ENCODE measurements around the gene ZNF507. TPM values are rescaled to one million over a fixed set of nuclear protein-coding genes. Genes with fewer than 3 reads are reported as not detected.

The ZNF507 gene
- total RNA-seq, 2 experiments from 2014 or later: 13.3 to 35.0 TPM

DNA sequence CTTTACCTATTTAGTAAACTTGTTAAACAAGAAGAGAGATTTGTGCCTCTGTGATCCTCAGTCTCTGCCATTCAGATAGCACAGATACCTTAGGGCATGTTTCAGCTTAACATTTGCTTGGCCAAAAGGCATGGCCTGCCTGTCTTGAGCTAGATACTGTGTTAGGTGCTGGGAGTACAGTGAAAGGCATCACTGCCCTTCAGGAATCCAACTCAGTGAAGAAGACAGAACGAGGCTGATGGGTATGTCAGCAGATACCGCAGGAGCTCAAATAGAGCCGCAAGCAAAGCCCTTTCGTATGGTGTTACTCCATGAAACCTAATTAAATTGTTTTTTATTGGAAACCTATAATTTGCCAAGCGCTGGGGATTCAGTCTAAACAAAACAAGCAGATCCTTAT, 12.9 kb downstream of the ZNF507 start:
- no peak for DNase-seq (ENCODE audit: low spot score)
- intact Hi-C loops (cut with micrococcal nuclease; ENCODE audit: unreplicated experiment): no loop called here
- ChIA-PET POLR2A (interaction anchor here (1.1 to 1.6 kb wide), 2 partner anchors 10 to 12 kb away, joined by 3 to 7 read pairs; no protein-coding TSS in a partner anchor), CTCF (ENCODE audit: unreplicated experiment) (no interaction called here)
- H3K4me2 ChIP-seq (ENCODE audit: low read length): no peak overlapping the region
- BruUV-seq (replicated peaks): no TSS peak
- no peak for TF ChIP-seq EZH2phosphoT487 (IDR thresholded peaks at IDR 0.05; ENCODE audit: borderline replicate concordance, low read depth, low read length)
- TF ChIP-seq CTCF (conservative IDR thresholded peaks at IDR 0.05; ENCODE audit: low read length): no peak
- H3K4me3 ChIP-seq (ENCODE audit: low read depth, low read length, poor library complexity, severe bottlenecking): no peak overlapping the region
- no peak overlapping the region for H2AFZ ChIP-seq (ENCODE audit: low read length)
- no peaks in the 10 kb centered on the region for H3K9me3 ChIP-seq (ENCODE audit: low read length)
- no peaks in the 10 kb centered on the region for H3K4me1 ChIP-seq (ENCODE audit: insufficient read depth, low read length, poor library complexity, severe bottlenecking)
- peaks cover 53% of the 10 kb centered on the region; the same call in 1 of the 2 replicates for H3K79me2 ChIP-seq (ENCODE audit: insufficient read depth, low read depth, low read length)
- no peak overlapping the region for H3K27ac ChIP-seq (ENCODE audit: low read depth, low read length, poor library complexity, severe bottlenecking)
- H3K36me3 ChIP-seq (ENCODE audit: insufficient read depth, low read length): peaks cover 95% of the 10 kb centered on the region
- peaks cover 9% of the 10 kb centered on the region; the same call in 1 of the 2 replicates for H4K20me1 ChIP-seq (ENCODE audit: insufficient read depth, low read length)
- H3K9me2 ChIP-seq (ENCODE audit: insufficient read depth, low read length): no peaks in the 10 kb centered on the region

DNA sequence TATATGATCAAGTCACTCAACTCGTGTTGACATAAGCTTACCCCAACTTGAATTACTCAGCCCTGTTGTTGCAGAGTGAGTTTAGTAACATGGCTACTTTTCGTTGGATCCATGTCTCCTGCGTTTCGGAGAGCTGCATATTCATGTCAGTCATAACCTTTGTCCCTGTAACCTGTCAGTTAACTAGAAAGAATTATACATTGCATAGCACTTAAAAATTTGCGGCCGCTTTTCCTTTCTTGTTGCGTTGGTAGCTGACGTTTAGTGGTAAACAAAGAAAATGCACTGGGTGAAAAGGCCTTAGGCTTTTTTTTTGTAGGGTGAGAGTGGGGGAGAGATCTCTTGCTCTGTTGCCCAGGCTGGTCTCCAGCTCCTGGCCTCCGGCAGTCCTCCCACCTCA, 14.2 kb downstream of the ZNF507 start:
- Histone ChIP-seq H2AFZ (ENCODE audit: low read length) (no peak overlapping the region), H3K27ac (ENCODE audit: low read depth, low read length, poor library complexity, severe bottlenecking) (no peak overlapping the region), H4K20me1 (ENCODE audit: insufficient read depth, low read length) (peaks cover 9% of the 10 kb centered on the region), H3K4me1 (ENCODE audit: insufficient read depth, low read length, poor library complexity, severe bottlenecking) (no peaks in the 10 kb centered on the region), H3K9me2 (ENCODE audit: insufficient read depth, low read length) (no peaks in the 10 kb centered on the region), H3K9me3 (ENCODE audit: low read length) (no peaks in the 10 kb centered on the region), H3K36me3 (ENCODE audit: insufficient read depth, low read length) (peaks cover 94% of the 10 kb centered on the region), H3K4me2 (ENCODE audit: low read length) (no peak overlapping the region), H3K4me3 (ENCODE audit: low read depth, low read length, poor library complexity, severe bottlenecking) (no peak overlapping the region), H3K79me2 (ENCODE audit: insufficient read depth, low read depth, low read length) (peaks cover 45% of the 10 kb centered on the region; the same call in 1 of the 2 replicates)
- intact Hi-C loops (cut with micrococcal nuclease; ENCODE audit: unreplicated experiment): no loop called here
- CTCF ChIA-PET (ENCODE audit: unreplicated experiment): no interaction called here
- POLR2A ChIA-PET: interaction anchor here (1.1 kb wide), 1 partner anchor 13 kb away, joined by 3 read pairs; no protein-coding TSS in a partner anchor
- no TSS peak for BruUV-seq (replicated peaks)
- DNase-seq (ENCODE audit: low spot score): no peak
- no peak for TF ChIP-seq CTCF (conservative IDR thresholded peaks at IDR 0.05; ENCODE audit: low read length)
- TF ChIP-seq EZH2phosphoT487 (IDR thresholded peaks at IDR 0.05; ENCODE audit: borderline replicate concordance, low read depth, low read length): no peak

DNA sequence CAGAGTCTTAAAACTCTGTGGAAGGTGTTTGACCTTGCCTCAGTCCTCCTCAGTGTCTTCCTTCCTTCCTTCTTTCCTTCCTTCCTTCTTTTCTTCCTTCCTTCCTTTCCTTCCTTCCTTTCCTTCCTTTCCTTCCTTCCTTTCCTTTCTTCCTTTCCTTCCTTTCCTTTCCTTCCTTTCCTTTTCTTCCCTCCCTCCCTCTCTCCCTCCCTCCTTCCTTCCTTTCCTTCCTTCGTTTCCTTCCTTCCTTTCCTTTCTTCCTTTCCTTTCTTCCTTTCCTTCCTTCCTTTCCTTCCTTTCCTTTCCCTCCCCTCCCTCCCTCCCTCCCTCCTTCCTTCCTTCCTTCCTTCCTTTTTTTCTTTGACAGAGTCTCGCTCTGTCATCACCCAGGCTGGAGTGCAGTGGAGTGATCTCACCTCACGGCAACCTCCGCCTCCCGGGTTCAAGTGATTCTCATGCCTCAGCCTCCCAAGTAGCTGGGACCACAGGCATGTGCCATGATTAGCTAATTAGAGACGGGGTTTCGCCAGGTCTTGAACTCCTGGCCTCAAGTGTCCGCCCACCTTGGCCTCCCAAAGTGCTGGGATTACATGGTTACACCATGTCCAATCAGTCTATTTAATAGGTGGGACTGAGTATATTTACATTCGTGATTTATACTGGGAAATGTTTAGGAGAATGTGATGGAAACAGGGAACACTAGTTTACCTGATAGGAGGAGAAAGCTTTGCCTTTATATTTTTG, 16.3 kb downstream of the ZNF507 start:
- Histone ChIP-seq H3K4me2 (ENCODE audit: low read length) (no peak overlapping the region), H3K9me2 (ENCODE audit: insufficient read depth, low read length) (no peaks in the 10 kb centered on the region), H3K27ac (ENCODE audit: low read depth, low read length, poor library complexity, severe bottlenecking) (no peak overlapping the region), H3K36me3 (ENCODE audit: insufficient read depth, low read length) (peaks cover 94% of the 10 kb centered on the region), H4K20me1 (ENCODE audit: insufficient read depth, low read length) (peaks cover 9% of the 10 kb centered on the region), H3K4me3 (ENCODE audit: low read depth, low read length, poor library complexity, severe bottlenecking) (no peak overlapping the region), H3K4me1 (ENCODE audit: insufficient read depth, low read length, poor library complexity, severe bottlenecking) (no peaks in the 10 kb centered on the region), H3K9me3 (ENCODE audit: low read length) (no peaks in the 10 kb centered on the region), H3K79me2 (ENCODE audit: insufficient read depth, low read depth, low read length) (peaks cover 50% of the 10 kb centered on the region; the same call in 1 of the 2 replicates), H2AFZ (ENCODE audit: low read length) (no peak overlapping the region)
- intact Hi-C loops (cut with micrococcal nuclease; ENCODE audit: unreplicated experiment): no loop called here
- no peak for DNase-seq (ENCODE audit: low spot score)
- TF ChIP-seq CTCF (conservative IDR thresholded peaks at IDR 0.05; ENCODE audit: low read length): no peak
- TF ChIP-seq EZH2phosphoT487 (IDR thresholded peaks at IDR 0.05; ENCODE audit: borderline replicate concordance, low read depth, low read length): no peak
- POLR2A ChIA-PET: interaction anchor here (0.6 kb wide), 1 partner anchor 60 kb away, joined by 3 read pairs; no protein-coding TSS in a partner anchor
- no TSS peak for BruUV-seq (replicated peaks)
- CTCF ChIA-PET (ENCODE audit: unreplicated experiment): no interaction called here

All from OCI-LY7 (cell line).